ENCODE data around the gene FTSJ1. TPM values are rescaled to one million over a fixed set of nuclear protein-coding genes. Genes with fewer than 3 reads are reported as not detected.

The FTSJ1 gene
- total RNA-seq, 4 donors from 2014 or later, result 12.5 to 67.7 (median 26.4) TPM

GRCh38 chrX:48509245-48509590, 33.2 kb downstream of the FTSJ1 start:
- TF ChIP-seq POLR2A (IDR thresholded peaks at IDR 0.05) (no peak), CTCF (IDR thresholded peaks at IDR 0.05) (no peak)
- peaks cover 0 to 5% (median 0%) of the 10 kb centered on the region in 4 donors for H3K4me1 ChIP-seq
- H3K9me3 ChIP-seq, result no peaks in the 10 kb centered on the region
- H3K27ac ChIP-seq, result peak overlapping the region; percentile 72 to 78 (median 76)
- peak overlapping the region; percentile 57 to 70 (median 64) for H3K4me3 ChIP-seq
- no peak for DNase-seq
- H3K36me3 ChIP-seq, result no peaks in the 10 kb centered on the region
- no peaks in the 10 kb centered on the region for H3K27me3 ChIP-seq

- peaks cover 0 to 5% (median 0%) of the 10 kb centered on the region in 4 donors for H3K4me1 ChIP-seq
- TF ChIP-seq CTCF (IDR thresholded peaks at IDR 0.05), result no peak
- no peak for TF ChIP-seq POLR2A (IDR thresholded peaks at IDR 0.05)
- H3K36me3 ChIP-seq, result no peaks in the 10 kb centered on the region
- H3K27ac ChIP-seq, result peak overlapping the region in 1 of 4 donors; percentile 72
- H3K9me3 ChIP-seq, result no peaks in the 10 kb centered on the region
- H3K27me3 ChIP-seq, result no peaks in the 10 kb centered on the region
- H3K4me3 ChIP-seq, result peak overlapping the region; percentile 57 to 70 (median 64)
- no peak for DNase-seq
Measured at GRCh38 chrX:48509619-48510018, 33.6 kb downstream of the FTSJ1 start.

GRCh38 chrX:48511560-48511959, 35.6 kb downstream of the FTSJ1 start:
- no peaks in the 10 kb centered on the region for H3K9me3 ChIP-seq
- no peak overlapping the region for H3K27ac ChIP-seq
- no peaks in the 10 kb centered on the region for H3K27me3 ChIP-seq
- H3K4me3 ChIP-seq, result no peak overlapping the region
- peaks cover 0 to 5% (median 0%) of the 10 kb centered on the region in 4 donors for H3K4me1 ChIP-seq
- peak in 1 of 6 experiments; percentile 18 for TF ChIP-seq CTCF (IDR thresholded peaks at IDR 0.05)
- no peak for TF ChIP-seq POLR2A (IDR thresholded peaks at IDR 0.05)
- no peaks in the 10 kb centered on the region for H3K36me3 ChIP-seq
- DNase-seq, result no peak

DNA sequence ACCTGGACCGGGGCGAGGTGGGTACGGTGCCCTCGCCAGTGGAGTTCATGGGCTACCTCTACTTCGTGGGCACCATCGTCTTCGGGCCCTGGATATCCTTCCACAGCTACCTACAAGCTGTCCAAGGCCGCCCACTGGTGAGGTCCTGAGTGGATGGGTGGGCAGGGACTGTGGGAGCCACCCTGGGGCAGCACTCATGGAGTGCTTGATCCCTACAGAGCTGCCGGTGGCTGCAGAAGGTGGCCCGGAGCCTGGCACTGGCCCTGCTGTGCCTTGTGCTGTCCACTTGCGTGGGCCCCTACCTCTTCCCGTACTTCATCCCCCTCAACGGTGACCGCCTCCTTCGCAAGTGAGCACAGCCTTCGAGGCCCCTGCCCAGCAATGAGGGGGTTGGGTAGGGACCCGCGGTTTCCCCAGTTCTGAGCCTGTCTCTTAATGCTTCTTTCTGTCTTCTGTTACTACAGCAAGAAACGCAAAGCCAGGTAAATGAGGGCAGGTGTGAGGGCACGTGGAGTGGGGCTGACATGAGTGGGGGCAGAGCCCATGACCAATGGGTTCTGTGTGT, 36.5 kb downstream of the FTSJ1 start:
- DNase-seq, result no peak
- Histone ChIP-seq H3K27ac (no peak overlapping the region), H3K27me3 (no peaks in the 10 kb centered on the region), H3K4me3 (no peak overlapping the region), H3K36me3 (no peaks in the 10 kb centered on the region), H3K4me1 (peaks cover 0 to 5% (median 0%) of the 10 kb centered on the region in 4 donors), H3K9me3 (no peaks in the 10 kb centered on the region)
- TF ChIP-seq POLR2A (IDR thresholded peaks at IDR 0.05) (no peak), CTCF (IDR thresholded peaks at IDR 0.05) (no peak)

- H3K9me3 ChIP-seq, result no peaks in the 10 kb centered on the region
- DNase-seq, result no peak
- no peaks in the 10 kb centered on the region for H3K36me3 ChIP-seq
- H3K4me3 ChIP-seq, result no peak overlapping the region
- H3K4me1 ChIP-seq, result peaks cover 0 to 5% (median 0%) of the 10 kb centered on the region in 4 donors
- H3K27ac ChIP-seq, result no peak overlapping the region
- TF ChIP-seq CTCF (IDR thresholded peaks at IDR 0.05), result no peak
- no peak for TF ChIP-seq POLR2A (IDR thresholded peaks at IDR 0.05)
- H3K27me3 ChIP-seq, result no peaks in the 10 kb centered on the region
Measured at GRCh38 chrX:48513670-48514069, 37.7 kb downstream of the FTSJ1 start.

Measured in Peyer's patch (tissue), 4 donors.